ENCODE data around the gene SLC35G6.

- TF ChIP-seq POLR2AphosphoS2 (conservative IDR thresholded peaks at IDR 0.05; ENCODE audit: low read length): no peak
- TF ChIP-seq POLR2A (IDR thresholded peaks at IDR 0.05; ENCODE audit: low read length): peak; percentile 5
- TF ChIP-seq RCOR1 (IDR thresholded peaks at IDR 0.05; ENCODE audit: low read depth, low read length): no peak
- TF ChIP-seq PBX3 (IDR thresholded peaks at IDR 0.05): peak; percentile 52; the same call in 1 of the 2 replicates
- TF ChIP-seq EP300 (IDR thresholded peaks at IDR 0.05): no peak
- TF ChIP-seq CTCF (IDR thresholded peaks at IDR 0.05): no peak
- no peak for TF ChIP-seq JUN (IDR thresholded peaks at IDR 0.05)
- TF ChIP-seq HOXB13 (CRISPR knock-in tag; IDR thresholded peaks at IDR 0.05; ENCODE audit: low read depth): no peak
These were observed 41.7 kb upstream of the SLC35G6 start, which contains the start of gene FGF11 for GRCh38 chr17:7439462-7440112.

Measured in A549 (cell line).